ENCODE measurements around the gene DRAP1.
"Not testable (repeated sequence)": the region's sequence is repeated elsewhere in the genome, so short reads cannot be mapped to it uniquely, and the experiment has no call there.

Gene DRAP1

GRCh38 chr11:65888163-65888814, 30.9 kb upstream of the DRAP1 start, which contains the start of gene FIBP:
Gene FIBP (minus strand): TSS chr11:65888471. CDS start chr11:65888418, 53 bp downstream.
- peak; percentile 83 for DNase-seq (ENCODE audit: low read depth)
- peak within 1 kb of the TSS; percentile 83 for H3K4me3 ChIP-seq (ENCODE audit: low read depth, low read length)
- TF ChIP-seq, protein P1, sequence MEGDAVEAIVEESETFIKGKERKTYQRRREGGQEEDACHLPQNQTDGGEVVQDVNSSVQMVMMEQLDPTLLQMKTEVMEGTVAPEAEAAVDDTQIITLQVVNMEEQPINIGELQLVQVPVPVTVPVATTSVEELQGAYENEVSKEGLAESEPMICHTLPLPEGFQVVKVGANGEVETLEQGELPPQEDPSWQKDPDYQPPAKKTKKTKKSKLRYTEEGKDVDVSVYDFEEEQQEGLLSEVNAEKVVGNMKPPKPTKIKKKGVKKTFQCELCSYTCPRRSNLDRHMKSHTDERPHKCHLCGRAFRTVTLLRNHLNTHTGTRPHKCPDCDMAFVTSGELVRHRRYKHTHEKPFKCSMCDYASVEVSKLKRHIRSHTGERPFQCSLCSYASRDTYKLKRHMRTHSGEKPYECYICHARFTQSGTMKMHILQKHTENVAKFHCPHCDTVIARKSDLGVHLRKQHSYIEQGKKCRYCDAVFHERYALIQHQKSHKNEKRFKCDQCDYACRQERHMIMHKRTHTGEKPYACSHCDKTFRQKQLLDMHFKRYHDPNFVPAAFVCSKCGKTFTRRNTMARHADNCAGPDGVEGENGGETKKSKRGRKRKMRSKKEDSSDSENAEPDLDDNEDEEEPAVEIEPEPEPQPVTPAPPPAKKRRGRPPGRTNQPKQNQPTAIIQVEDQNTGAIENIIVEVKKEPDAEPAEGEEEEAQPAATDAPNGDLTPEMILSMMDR (IDR thresholded peaks at IDR 0.05; ENCODE audit: control insufficient read depth, extremely low read depth, insufficient read depth), result peak; percentile 71

GRCh38 chr11:65890324-65891218, 28.7 kb upstream of the DRAP1 start, which contains the start of gene CCDC85B:
Gene CCDC85B (plus strand): TSS chr11:65890673. CDS start chr11:65890784, 111 bp downstream.
- peak; percentile 75 for DNase-seq (ENCODE audit: low read depth)
- TF ChIP-seq, protein P1 (IDR thresholded peaks at IDR 0.05; ENCODE audit: control insufficient read depth, extremely low read depth, insufficient read depth), result no peak
- H3K4me3 ChIP-seq (ENCODE audit: low read depth, low read length), result peak within 1 kb of the TSS; percentile 60

DNA sequence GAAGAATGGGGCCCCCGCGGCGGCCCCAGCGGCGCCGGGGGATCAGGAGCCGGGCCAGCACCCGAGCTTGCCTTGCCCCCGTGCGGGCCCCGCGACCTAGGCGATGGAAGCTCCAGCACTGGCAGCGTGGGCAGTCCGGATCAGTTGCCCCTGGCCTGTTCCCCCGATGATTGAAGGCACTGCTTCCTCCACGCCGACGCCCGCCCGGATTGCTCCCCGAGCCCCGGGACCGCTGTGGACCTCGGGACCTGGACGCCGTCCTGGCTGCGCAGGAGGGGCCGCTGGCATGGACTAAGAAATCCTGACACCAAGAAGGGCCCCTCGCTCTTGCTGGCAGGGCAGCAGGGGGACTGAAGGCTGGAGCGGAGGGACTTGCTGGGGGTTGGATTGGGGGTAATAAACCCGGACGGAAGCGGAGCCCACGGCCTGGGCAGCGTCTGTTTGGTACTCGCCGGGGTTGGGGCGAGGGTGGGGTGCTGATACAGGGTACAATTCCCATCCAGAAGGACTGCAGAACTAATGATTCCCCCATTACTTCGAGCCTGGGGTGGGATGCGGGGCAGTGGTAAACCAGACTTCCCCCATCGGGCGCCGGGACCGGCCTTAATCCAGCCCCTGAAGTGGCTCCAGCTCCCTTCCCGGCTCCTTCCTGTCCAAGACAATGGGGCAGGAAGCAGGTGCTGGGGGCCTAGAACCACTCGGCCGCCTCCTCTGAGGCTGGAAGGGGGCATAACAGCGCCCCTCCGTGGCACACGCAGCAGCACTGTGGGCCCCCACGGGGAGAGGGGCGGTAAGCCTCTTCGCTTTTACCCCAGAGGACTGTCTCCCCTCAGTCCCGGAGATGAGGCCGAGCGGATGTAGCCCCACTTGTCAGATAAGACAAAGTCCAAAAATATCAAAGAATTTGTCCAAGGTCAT, 27.7 kb upstream of the DRAP1 start:
- TF ChIP-seq, protein P1 (IDR thresholded peaks at IDR 0.05; ENCODE audit: control insufficient read depth, extremely low read depth, insufficient read depth), result no peak
- DNase-seq (ENCODE audit: low read depth), result no peak
- peak overlapping the region; percentile 60 for H3K4me3 ChIP-seq (ENCODE audit: low read depth, low read length)

DNA sequence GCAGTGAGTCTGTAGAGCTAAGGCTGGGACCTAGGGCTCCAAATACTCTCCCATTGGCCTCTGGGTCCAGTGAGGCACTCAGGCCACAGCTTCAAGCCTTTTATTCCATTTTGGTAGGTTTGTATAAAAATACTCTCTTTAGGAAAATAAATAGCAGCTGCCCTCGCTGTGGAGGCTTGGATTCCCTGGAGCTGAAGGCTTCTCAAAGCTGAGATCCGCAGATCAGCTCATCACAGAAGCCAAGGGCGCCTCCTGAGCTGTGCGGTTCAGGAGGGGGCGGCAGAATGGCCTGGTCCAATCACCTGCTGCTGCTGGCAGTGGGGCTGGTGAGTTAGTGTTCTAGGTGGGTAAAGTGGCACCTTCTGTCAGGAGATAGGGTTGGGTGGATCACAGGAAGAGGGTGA, 27.1 kb upstream of the DRAP1 start:
- H3K4me3 ChIP-seq (ENCODE audit: low read depth, low read length), result peak overlapping the region; percentile 60; the same call in 1 of the 2 replicates
- not testable (repeated sequence) for DNase-seq (ENCODE audit: low read depth)

- H3K4me3 ChIP-seq (ENCODE audit: low read depth, low read length), result no peak overlapping the region
- TF ChIP-seq, protein P1 (IDR thresholded peaks at IDR 0.05; ENCODE audit: control insufficient read depth, extremely low read depth, insufficient read depth), result no peak
- no peak for DNase-seq (ENCODE audit: low read depth)
Measured at GRCh38 chr11:65892661-65893317, 26.4 kb upstream of the DRAP1 start.

- TF ChIP-seq, protein P1 (IDR thresholded peaks at IDR 0.05; ENCODE audit: control insufficient read depth, extremely low read depth, insufficient read depth), result no peak
- DNase-seq (ENCODE audit: low read depth), result no peak
- no peak overlapping the region for H3K4me3 ChIP-seq (ENCODE audit: low read depth, low read length)
Measured at GRCh38 chr11:65894034-65894591, 25.1 kb upstream of the DRAP1 start.
